Measurements from ENCODE around the gene SLC6A7. TPM values are rescaled to one million over a fixed set of nuclear protein-coding genes. Genes with fewer than 3 reads are reported as not detected.

The SLC6A7 gene
- polyA plus RNA-seq, 1 experiment, result not detected

GRCh38 chr5:150181766-150182545, 7.9 kb upstream of the SLC6A7 start:
- POLR2A ChIA-PET, result no interaction called here

GRCh38 chr5:150182774-150183173, 7.1 kb upstream of the SLC6A7 start:
- Histone ChIP-seq H3K4me3 (ENCODE audit: low read depth, low read length) (no peak overlapping the region), H3K27me3 (ENCODE audit: control insufficient read depth, insufficient read depth, low read length) (peaks cover 4% of the 10 kb centered on the region), H3K36me3 (ENCODE audit: control insufficient read depth, insufficient read depth, low read length) (no peaks in the 10 kb centered on the region)
- ChIA-PET POLR2A (no interaction called here), CTCF (interaction anchor here (0.8 to 2.0 kb wide), 3 partner anchors 13 to 152 kb away, joined by 3 to 5 read pairs (median 4); no protein-coding TSS in a partner anchor)
- no peak for TF ChIP-seq CTCF (IDR thresholded peaks at IDR 0.05; ENCODE audit: insufficient read depth, low read depth, low read length)
- DNase-seq (ENCODE audit: low read depth), result no peak

More at GRCh38 chr5:150181766-150182545, 7.9 kb upstream of the SLC6A7 start:
- no peak for DNase-seq (ENCODE audit: low read depth)
- peaks cover 2% of the 10 kb centered on the region for H3K27me3 ChIP-seq (ENCODE audit: control insufficient read depth, insufficient read depth, low read length)
- H3K36me3 ChIP-seq (ENCODE audit: control insufficient read depth, insufficient read depth, low read length), result no peaks in the 10 kb centered on the region
- no peak for TF ChIP-seq CTCF (IDR thresholded peaks at IDR 0.05; ENCODE audit: insufficient read depth, low read depth, low read length)
- CTCF ChIA-PET, result interaction anchor here (0.7 to 2.0 kb wide), 8 partner anchors 11 to 152 kb away, joined by 3 to 6 read pairs (median 4); no protein-coding TSS in a partner anchor
- no peak overlapping the region for H3K4me3 ChIP-seq (ENCODE audit: low read depth, low read length)

- no peak for DNase-seq (ENCODE audit: low read depth)
- H3K36me3 ChIP-seq (ENCODE audit: control insufficient read depth, insufficient read depth, low read length), result no peaks in the 10 kb centered on the region
- no peak for TF ChIP-seq CTCF (IDR thresholded peaks at IDR 0.05; ENCODE audit: insufficient read depth, low read depth, low read length)
- peaks cover 9% of the 10 kb centered on the region for H3K27me3 ChIP-seq (ENCODE audit: control insufficient read depth, insufficient read depth, low read length)
- H3K4me3 ChIP-seq (ENCODE audit: low read depth, low read length), result no peak overlapping the region
- ChIA-PET CTCF (interaction anchor here (1.6 kb wide), 1 partner anchor 35 kb away, joined by 6 read pairs; no protein-coding TSS in a partner anchor), POLR2A (no interaction called here)
Measured at GRCh38 chr5:150183436-150183835, 6.4 kb upstream of the SLC6A7 start.

- Histone ChIP-seq H3K36me3 (ENCODE audit: control insufficient read depth, insufficient read depth, low read length) (no peaks in the 10 kb centered on the region), H3K4me3 (ENCODE audit: low read depth, low read length) (no peak overlapping the region), H3K27me3 (ENCODE audit: control insufficient read depth, insufficient read depth, low read length) (peaks cover 14% of the 10 kb centered on the region)
- CTCF ChIA-PET, result interaction anchor here (1.6 kb wide), 1 partner anchor 34 kb away, joined by 6 read pairs; no protein-coding TSS in a partner anchor
- no peak for TF ChIP-seq CTCF (IDR thresholded peaks at IDR 0.05; ENCODE audit: insufficient read depth, low read depth, low read length)
- no peak for DNase-seq (ENCODE audit: low read depth)
- POLR2A ChIA-PET, result no interaction called here
Measured at GRCh38 chr5:150184006-150184405, 5.9 kb upstream of the SLC6A7 start.

- Histone ChIP-seq H3K4me3 (ENCODE audit: low read depth, low read length) (no peak overlapping the region), H3K27me3 (ENCODE audit: control insufficient read depth, insufficient read depth, low read length) (peaks cover 26% of the 10 kb centered on the region), H3K36me3 (ENCODE audit: control insufficient read depth, insufficient read depth, low read length) (no peaks in the 10 kb centered on the region)
- DNase-seq (ENCODE audit: low read depth), result no peak
- no peak for TF ChIP-seq CTCF (IDR thresholded peaks at IDR 0.05; ENCODE audit: insufficient read depth, low read depth, low read length)
- ChIA-PET CTCF (no interaction called here), POLR2A (no interaction called here)
Measured at GRCh38 chr5:150184990-150185912, 4.6 kb upstream of the SLC6A7 start.
